Upper lobe of left lung (tissue), 4 donors: ENCODE results near the gene EPHA4.

ENCODE experiments used
- CTCF ChIP-seq, 6 experiments: fragments of 450-650 bp in 4 of 6; fragments of 200-600 bp in 2 of 6; sonication (generic) in 2 of 6; IDR thresholded peaks; one replicate each; pipeline ENCODE4 v1.5.1; 2016 to 2019; ENCODE audit warnings: antibody characterized with exemption in 6 of 6
- EP300 ChIP-seq, 4 donors: sonication (generic); formaldehyde crosslinking; IDR thresholded peaks; one replicate each; pipeline ENCODE4 v1.5.1; 2017; ENCODE audit warnings: antibody characterized with exemption in 4 of 4, control low read depth in 2 of 4
- POLR2A ChIP-seq, 4 donors: fragments of 450-650 bp; IDR thresholded peaks; one replicate each; pipeline ENCODE4 v1.5.1; 2016 to 2017; ENCODE audit warnings: antibody characterized with exemption in 4 of 4, mild to moderate bottlenecking in 2 of 4
- POLR2AphosphoS5 ChIP-seq, 2 donors: sonication (generic); formaldehyde crosslinking; IDR thresholded peaks; one replicate each; pipeline ENCODE4 v1.5.1; 2017; ENCODE audit warnings: antibody characterized with exemption in 2 of 2

GRCh38 chr2:221428896-221429295 lies 143.2 kb downstream of the EPHA4 start:
- TF ChIP-seq POLR2A (IDR thresholded peaks at IDR 0.05) (no peak), CTCF (IDR thresholded peaks at IDR 0.05) (no peak), EP300 (IDR thresholded peaks at IDR 0.05) (no peak), POLR2AphosphoS5 (IDR thresholded peaks at IDR 0.05) (no peak)
